Raji (cell line): ENCODE results near the gene ADPRS.

Experiments
- POLR2A ChIP-seq: IDR thresholded peaks from 2 replicates; pipeline ENCODE4 v1.6.1; 2011; ENCODE audit warnings: low read depth, low read length, control low read depth; ENCODE audit not compliant: insufficient read depth

ADPRS gene

GRCh38 chr1:36096500-36097432 lies 8.1 kb downstream of the ADPRS start:
- TF ChIP-seq POLR2A: no peak

DNA sequence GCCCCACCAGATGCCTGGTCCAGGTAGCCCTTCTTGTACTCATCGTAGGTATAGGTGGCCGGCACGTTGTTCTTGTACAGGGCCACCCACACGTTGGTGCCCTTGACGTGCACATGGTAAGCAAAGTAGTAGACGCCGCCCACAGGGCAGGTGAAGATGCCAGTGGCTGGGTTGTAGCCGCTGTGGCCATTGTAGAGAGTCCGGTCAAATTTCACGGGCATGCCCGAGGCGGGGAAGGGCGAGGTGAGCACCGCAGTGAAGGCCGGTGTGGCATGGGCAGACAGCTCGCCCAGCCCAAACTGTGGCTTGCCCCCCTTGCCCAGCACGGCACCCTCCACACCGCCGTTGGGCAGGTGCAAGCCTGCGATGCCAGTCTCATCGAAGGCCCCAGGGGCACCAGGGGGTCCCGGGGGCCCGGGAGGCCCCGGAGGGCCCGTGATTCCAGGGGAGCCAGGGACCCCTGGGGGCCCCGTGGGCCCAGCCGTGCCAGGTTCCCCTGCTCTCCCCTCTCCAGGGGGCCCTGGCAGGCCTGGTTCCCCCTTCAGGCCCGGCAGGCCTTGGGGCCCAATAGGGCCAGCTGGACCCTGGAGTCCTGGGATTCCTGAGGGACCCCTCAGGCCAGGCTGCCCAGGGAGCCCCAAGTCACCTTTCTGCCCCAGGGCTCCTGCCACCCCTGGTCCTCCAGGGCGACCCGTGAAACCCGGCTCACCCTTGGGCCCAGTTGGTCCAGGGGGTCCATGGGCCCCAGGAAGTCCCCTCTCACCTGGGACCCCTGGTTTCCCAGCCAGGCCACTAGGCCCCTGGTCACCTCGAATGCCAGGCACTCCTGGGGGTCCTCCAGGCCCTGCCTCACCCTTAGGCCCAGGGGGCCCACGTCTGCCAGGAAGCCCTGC lies 9.2 kb downstream of the ADPRS start:
- no peak for TF ChIP-seq POLR2A

DNA sequence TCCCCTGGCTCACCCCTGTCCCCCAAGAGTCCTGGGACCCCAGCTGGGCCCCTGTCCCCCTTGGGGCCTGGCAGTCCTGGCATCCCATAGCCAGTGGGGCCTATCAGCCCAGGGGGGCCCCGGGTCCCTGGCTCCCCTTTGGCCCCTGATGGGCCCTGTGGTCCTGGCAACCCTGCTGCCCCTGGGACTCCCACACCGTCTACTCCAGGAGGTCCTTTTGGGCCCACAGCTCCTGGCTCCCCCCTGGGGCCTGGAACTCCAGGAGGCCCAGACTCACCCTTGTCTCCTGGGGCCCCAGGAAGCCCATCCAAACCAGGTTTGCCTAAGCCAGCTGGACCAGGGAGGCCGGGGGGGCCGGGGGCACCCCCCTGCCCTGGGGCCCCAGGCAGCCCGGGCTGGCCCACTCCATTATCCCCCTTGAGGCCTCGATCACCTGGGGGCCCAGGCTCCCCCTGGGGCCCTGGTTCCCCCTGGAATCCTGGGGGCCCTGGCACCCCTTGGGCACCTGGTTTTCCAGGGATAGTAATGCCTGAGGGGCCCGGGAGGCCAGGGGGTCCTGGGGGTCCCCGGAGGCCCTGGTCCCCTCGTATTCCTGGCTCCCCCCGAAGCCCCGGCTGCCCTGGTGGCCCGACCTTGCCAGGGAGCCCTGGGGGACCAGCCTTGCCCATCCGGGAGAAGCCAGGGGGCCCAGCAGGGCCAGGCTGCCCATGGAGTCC lies 10.1 kb downstream of the ADPRS start:
- TF ChIP-seq POLR2A: no peak

DNA sequence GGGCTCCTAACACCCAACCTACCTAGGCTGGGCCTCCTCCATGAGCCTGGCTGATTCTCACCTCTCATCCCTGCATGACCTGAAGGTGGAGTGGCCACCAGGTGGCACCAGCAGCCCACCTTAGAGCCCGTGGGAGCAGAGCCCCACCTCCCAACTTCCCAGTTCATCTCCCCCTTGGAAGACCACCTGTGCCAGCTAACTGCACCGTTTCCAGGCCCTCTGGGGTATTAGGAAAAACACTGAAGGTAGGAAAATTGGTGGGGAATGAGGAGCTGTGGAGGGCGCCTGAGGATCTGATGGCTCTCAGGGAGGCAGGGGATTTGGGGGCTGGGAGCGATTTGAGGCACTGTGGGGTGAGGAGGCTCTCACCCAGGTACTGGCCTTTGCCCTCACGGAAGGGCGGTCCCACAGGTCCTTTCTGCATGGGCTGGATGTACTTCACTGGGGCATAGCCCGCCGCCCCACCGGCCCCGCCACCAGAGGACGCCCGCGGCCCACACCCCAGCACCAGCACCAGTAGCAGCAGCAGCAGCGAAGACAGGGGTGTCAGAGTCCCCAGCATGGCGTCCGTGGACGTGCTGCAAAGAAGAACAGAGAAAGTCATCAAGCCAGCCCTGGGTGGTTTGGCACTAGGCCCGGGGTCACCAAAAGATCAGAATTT lies 11.1 kb downstream of the ADPRS start:
- TF ChIP-seq POLR2A: no peak

DNA sequence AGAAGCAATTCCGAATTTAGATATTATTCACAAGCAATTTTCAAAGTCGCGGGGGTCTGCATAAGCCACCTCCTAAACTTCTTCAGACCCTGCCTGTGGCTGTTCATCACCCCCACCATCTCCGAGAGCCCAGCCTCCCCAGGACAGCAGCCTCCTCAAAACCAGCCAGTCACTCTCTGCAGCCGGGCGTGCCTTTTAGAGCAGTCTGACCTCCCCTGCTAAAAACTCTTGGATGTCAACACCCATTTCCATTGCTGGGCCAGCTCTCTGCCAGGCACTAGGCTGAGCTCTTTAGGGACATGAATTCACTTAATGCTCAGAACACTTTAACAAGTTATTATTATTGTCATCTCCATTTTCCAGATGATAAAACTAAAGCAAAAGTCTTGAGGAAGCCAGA lies 11.7 kb downstream of the ADPRS start:
- no peak for TF ChIP-seq POLR2A

GRCh38 chr1:36101546-36101945 lies 12.9 kb downstream of the ADPRS start:
- no peak for TF ChIP-seq POLR2A

DNA sequence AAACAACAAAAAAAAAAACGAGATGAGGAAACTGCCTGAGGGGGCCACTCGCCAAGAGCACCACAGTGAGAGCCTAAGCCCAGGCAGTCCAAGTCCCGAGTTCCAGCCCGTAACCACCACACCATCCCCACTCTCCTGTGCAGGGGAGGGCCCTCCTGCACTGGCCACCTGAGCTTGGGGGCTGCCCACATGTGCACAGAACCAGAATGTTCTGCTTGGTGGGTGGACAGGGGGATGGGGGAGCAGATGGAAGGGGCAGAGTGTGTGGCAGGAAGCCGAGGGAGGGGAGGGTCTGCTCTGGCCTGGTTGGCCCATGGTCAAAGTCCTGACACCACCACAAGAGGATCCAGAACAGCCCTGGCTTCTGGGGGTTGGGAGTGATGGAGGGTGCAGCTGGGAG lies 17.6 kb downstream of the ADPRS start:
- no peak for TF ChIP-seq POLR2A

GRCh38 chr1:36107394-36107793 lies 18.7 kb downstream of the ADPRS start:
- TF ChIP-seq POLR2A: no peak

- TF ChIP-seq POLR2A: no peak
These were observed 19.6 kb downstream of the ADPRS start for GRCh38 chr1:36108314-36108713.

DNA sequence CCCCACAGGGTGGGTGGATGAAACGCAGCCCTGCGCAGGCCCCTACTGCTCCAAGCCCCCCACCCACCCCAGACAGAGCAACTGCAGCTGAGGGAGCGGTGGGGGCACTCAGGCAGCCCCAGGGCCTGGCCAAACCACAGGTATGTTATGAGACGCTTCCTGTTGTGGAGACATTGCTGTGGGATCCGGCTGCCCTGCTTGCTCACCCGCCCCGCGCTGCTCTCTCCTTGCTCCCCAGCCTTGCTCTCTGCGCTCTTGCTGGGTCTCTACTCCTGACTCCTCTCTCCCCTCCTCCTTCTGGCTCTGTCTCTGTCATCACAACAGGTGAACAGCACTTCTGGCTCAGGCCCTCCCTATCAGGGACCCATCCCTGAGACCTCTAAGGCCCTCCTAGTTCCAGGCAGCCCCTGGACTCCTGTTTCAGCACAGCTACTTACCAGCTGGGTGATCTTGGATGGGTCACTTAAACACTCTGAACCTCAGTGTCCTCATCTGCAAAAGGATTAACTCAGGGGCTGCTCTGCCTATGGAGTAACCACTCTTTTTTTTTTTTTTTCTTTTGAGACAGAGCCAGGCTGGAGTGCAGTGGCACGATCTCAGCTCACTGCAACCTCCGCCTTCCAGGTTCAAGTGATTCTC lies 20.5 kb downstream of the ADPRS start:
- no peak for TF ChIP-seq POLR2A

GRCh38 chr1:36111151-36111550 lies 22.5 kb downstream of the ADPRS start:
- TF ChIP-seq POLR2A: no peak

- no peak for TF ChIP-seq POLR2A
These were observed 24.1 kb downstream of the ADPRS start for GRCh38 chr1:36112823-36113222.

GRCh38 chr1:36114371-36114770 lies 25.7 kb downstream of the ADPRS start:
- no peak for TF ChIP-seq POLR2A

DNA sequence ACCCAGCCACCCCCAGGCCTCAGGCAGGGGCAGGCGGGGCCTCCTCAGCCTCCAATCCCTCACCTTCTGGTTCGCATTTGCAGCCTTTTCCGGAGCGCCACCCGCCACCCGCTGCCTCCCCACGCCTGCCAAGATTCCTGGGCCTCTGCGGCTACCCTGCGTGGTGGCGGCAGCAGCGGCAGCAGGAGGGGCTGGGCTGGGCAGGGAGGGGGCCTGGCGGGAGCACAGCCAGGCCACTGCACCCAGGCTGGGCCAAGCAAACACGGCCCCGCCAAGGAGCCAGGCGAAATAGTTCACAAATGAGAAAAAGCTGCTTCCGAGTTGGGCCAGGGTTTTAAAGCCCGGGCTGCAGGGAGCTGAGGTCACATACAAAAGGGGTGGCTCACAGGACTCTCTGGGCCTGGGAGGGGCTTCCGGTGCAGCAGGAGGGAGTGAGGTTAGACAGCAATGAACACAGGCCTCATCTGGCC lies 26.5 kb downstream of the ADPRS start:
- TF ChIP-seq POLR2A: no peak
